GM21390 (cell line): Measurements from ENCODE around the gene ACTR6.

Source experiments
- ATAC-seq: cut with Tn5 transposase; IDR thresholded peaks from one replicate; pipeline ENCODE4 v1.9.1; 2021; ENCODE audit not compliant: unreplicated experiment

The ACTR6 gene

GRCh38 chr12:100265732-100266584, 65.3 kb downstream of the ACTR6 start:
- ATAC-seq = peak; percentile 10

DNA sequence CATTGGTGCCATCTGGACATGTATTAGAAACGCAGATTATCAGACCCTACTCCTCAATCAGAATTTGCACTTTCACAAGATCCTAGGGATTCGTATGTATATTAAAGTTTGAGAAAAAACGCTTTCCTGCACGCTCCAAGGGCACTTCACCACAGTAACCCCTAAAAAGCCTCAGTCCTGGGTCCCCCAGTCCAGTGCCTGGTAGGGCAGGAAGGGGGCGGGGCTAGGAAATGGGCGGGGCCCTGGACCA, 65.9 kb downstream of the ACTR6 start:
- peak; percentile 81 for ATAC-seq

- peak; percentile 91 for ATAC-seq
Observed at GRCh38 chr12:100266835-100267602, 66.4 kb downstream of the ACTR6 start, which contains the start of the genes DEPDC4 and SCYL2. TSS of gene DEPDC4 (minus strand) at chr12:100267079. CDS start at chr12:100267076, 3 bp downstream. TSS of gene SCYL2 (plus strand) at chr12:100267177. CDS start at chr12:100282971, 15,794 bp downstream.

- peak; percentile 10 for ATAC-seq
Observed at GRCh38 chr12:100267603-100268281, 67.1 kb downstream of the ACTR6 start.

DNA sequence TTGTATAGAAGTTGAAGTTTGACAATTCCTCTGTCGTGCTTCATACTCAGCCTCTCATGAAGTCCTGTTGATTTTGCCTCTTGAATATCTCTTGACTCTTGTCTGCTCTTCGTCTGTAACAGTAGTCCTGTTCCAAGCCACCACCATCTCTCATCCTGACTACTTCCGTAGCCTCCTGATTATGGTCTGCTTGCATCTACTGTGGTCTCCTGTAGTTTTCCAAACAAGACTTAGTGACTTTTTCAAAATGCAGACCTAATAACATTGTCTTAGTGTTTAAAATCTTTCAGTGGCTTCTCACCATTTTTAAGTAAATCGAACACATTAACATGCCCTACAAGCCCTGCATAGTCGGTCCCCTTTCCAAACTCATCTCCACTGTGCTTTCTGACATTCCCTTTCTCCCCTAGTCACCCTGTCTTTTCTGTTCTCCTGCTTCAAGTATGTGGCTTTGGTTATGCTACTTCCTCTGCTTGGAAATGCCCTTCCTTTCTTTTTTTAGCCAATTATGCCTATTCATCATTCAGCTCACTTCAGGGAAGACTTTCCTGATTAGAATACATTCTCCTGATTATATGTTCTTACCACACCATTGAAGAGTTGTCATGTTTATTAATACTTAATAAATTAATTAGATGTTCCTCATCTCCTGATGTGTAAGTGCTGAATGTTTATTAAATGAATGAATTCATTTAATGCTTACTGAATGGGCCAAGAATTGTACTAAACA, 68.4 kb downstream of the ACTR6 start:
- no peak for ATAC-seq

DNA sequence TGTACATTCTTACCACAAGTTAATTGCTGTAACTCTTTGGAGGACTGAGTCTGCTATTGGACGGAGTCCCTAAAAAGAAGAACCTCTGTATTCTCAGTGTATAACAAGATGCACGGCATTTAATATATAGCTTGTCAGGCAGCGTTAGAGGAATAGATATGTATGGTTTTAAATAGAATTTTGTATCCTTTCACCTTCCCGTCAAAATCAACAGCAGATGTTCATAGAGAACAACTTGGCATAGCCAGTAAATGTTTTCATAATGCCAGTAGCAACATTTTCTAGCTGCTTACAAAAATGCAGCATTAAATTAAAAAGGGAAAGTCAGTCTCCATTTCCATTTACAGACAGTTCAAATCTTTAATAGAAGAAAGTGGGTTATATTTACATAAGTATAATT, 73.2 kb downstream of the ACTR6 start:
- no peak for ATAC-seq
